ENCODE results near the gene KCNIP3. TPM values are rescaled to one million over a fixed set of nuclear protein-coding genes. Genes with fewer than 3 reads are reported as not detected.

Gene KCNIP3
- total RNA-seq, 2 experiments from 2014 or later = not detected

GRCh38 chr2:95328358-95329125 is 31.4 kb downstream of the KCNIP3 start:
- ChIA-PET POLR2A (no interaction called here), CTCF (interaction anchor here (0.6 kb wide), 1 partner anchor 286 kb away, joined by 3 read pairs; no protein-coding TSS in a partner anchor)
- Mint-ChIP-seq H3K27ac (no peak overlapping the region), H3K4me3 (no peak overlapping the region), H3K9me3 (peaks cover 8% of the 10 kb centered on the region), H3K27me3 (no peaks in the 10 kb centered on the region), H3K36me3 (ENCODE audit: low read depth) (no peaks in the 10 kb centered on the region), H3K4me1 (no peaks in the 10 kb centered on the region)
- DNase-seq = no peak

- ChIA-PET POLR2A (no interaction called here), CTCF (no interaction called here)
- Mint-ChIP-seq H3K27me3 (peaks cover under 1% of the 10 kb centered on the region), H3K36me3 (ENCODE audit: low read depth) (no peaks in the 10 kb centered on the region), H3K27ac (no peak overlapping the region), H3K4me1 (no peaks in the 10 kb centered on the region), H3K9me3 (peaks cover 8% of the 10 kb centered on the region), H3K4me3 (no peak overlapping the region)
- no peak for DNase-seq
Measured at GRCh38 chr2:95329401-95329800, 32.3 kb downstream of the KCNIP3 start.

- Mint-ChIP-seq H3K27me3 (peaks cover 3% of the 10 kb centered on the region), H3K27ac (no peak overlapping the region), H3K36me3 (ENCODE audit: low read depth) (no peaks in the 10 kb centered on the region), H3K4me3 (no peak overlapping the region), H3K9me3 (peaks cover 8% of the 10 kb centered on the region), H3K4me1 (no peaks in the 10 kb centered on the region)
- ChIA-PET CTCF (no interaction called here), POLR2A (no interaction called here)
- no peak for DNase-seq
Measured at GRCh38 chr2:95329891-95330793, 33.0 kb downstream of the KCNIP3 start.

GRCh38 chr2:95330794-95331338 is 33.7 kb downstream of the KCNIP3 start:
- Mint-ChIP-seq H3K27ac (no peak overlapping the region), H3K4me1 (no peaks in the 10 kb centered on the region), H3K36me3 (ENCODE audit: low read depth) (no peaks in the 10 kb centered on the region), H3K27me3 (peaks cover 5% of the 10 kb centered on the region), H3K4me3 (no peak overlapping the region), H3K9me3 (peaks cover 3% of the 10 kb centered on the region)
- DNase-seq = no peak
- POLR2A ChIA-PET = no interaction called here
- CTCF ChIA-PET = no interaction called here

GRCh38 chr2:95331606-95332005 is 34.5 kb downstream of the KCNIP3 start:
- ChIA-PET POLR2A (no interaction called here), CTCF (no interaction called here)
- Mint-ChIP-seq H3K27me3 (peaks cover 8% of the 10 kb centered on the region), H3K9me3 (no peaks in the 10 kb centered on the region), H3K4me1 (no peaks in the 10 kb centered on the region), H3K27ac (no peak overlapping the region), H3K36me3 (ENCODE audit: low read depth) (no peaks in the 10 kb centered on the region), H3K4me3 (no peak overlapping the region)
- DNase-seq = no peak

- ChIA-PET POLR2A (no interaction called here), CTCF (no interaction called here)
- H3K36me3 Mint-ChIP-seq (ENCODE audit: low read depth) = no peaks in the 10 kb centered on the region
- H3K27me3 Mint-ChIP-seq = peaks cover 8% of the 10 kb centered on the region
- no peak for DNase-seq
- H3K4me3 Mint-ChIP-seq = no peak overlapping the region
- H3K9me3 Mint-ChIP-seq = no peaks in the 10 kb centered on the region
- no peaks in the 10 kb centered on the region for H3K4me1 Mint-ChIP-seq
- no peak overlapping the region for H3K27ac Mint-ChIP-seq
Measured at GRCh38 chr2:95332036-95332435, 34.9 kb downstream of the KCNIP3 start.

GRCh38 chr2:95333056-95333455 is 35.9 kb downstream of the KCNIP3 start:
- no peak for DNase-seq
- H3K4me1 Mint-ChIP-seq = no peaks in the 10 kb centered on the region
- H3K9me3 Mint-ChIP-seq = no peaks in the 10 kb centered on the region
- ChIA-PET CTCF (no interaction called here), POLR2A (no interaction called here)
- H3K4me3 Mint-ChIP-seq = no peak overlapping the region
- H3K27ac Mint-ChIP-seq = no peak overlapping the region
- H3K27me3 Mint-ChIP-seq = peaks cover 10% of the 10 kb centered on the region
- no peaks in the 10 kb centered on the region for H3K36me3 Mint-ChIP-seq (ENCODE audit: low read depth)

- Mint-ChIP-seq H3K27me3 (peaks cover 10% of the 10 kb centered on the region), H3K4me3 (no peak overlapping the region), H3K4me1 (no peaks in the 10 kb centered on the region), H3K27ac (no peak overlapping the region), H3K9me3 (no peaks in the 10 kb centered on the region), H3K36me3 (ENCODE audit: low read depth) (no peaks in the 10 kb centered on the region)
- CTCF ChIA-PET = no interaction called here
- POLR2A ChIA-PET = no interaction called here
- no peak for DNase-seq
Measured at GRCh38 chr2:95333888-95334338, 36.8 kb downstream of the KCNIP3 start.

GRCh38 chr2:95334916-95335641 is 37.9 kb downstream of the KCNIP3 start:
- ChIA-PET POLR2A (no interaction called here), CTCF (interaction anchor here (1.5 kb wide), 1 partner anchor 10 kb away, joined by 4 read pairs; no protein-coding TSS in a partner anchor)
- H3K4me3 Mint-ChIP-seq = no peak overlapping the region
- no peak overlapping the region for H3K27ac Mint-ChIP-seq
- no peak for DNase-seq
- H3K36me3 Mint-ChIP-seq (ENCODE audit: low read depth) = no peaks in the 10 kb centered on the region
- H3K27me3 Mint-ChIP-seq = peaks cover 10% of the 10 kb centered on the region
- no peaks in the 10 kb centered on the region for H3K4me1 Mint-ChIP-seq
- H3K9me3 Mint-ChIP-seq = no peaks in the 10 kb centered on the region

- Mint-ChIP-seq H3K36me3 (ENCODE audit: low read depth) (no peaks in the 10 kb centered on the region), H3K4me3 (no peak overlapping the region), H3K27ac (no peak overlapping the region), H3K27me3 (peaks cover 10% of the 10 kb centered on the region), H3K4me1 (no peaks in the 10 kb centered on the region), H3K9me3 (no peaks in the 10 kb centered on the region)
- CTCF ChIA-PET = interaction anchor here (1.5 kb wide), 1 partner anchor 8 kb away, joined by 4 read pairs; no protein-coding TSS in a partner anchor
- no peak for DNase-seq
- POLR2A ChIA-PET = no interaction called here
Measured at GRCh38 chr2:95336406-95336805, 39.3 kb downstream of the KCNIP3 start.

- Mint-ChIP-seq H3K27me3 (peaks cover 16% of the 10 kb centered on the region), H3K36me3 (ENCODE audit: low read depth) (no peaks in the 10 kb centered on the region), H3K9me3 (no peaks in the 10 kb centered on the region), H3K27ac (no peak overlapping the region), H3K4me1 (no peaks in the 10 kb centered on the region), H3K4me3 (no peak overlapping the region)
- POLR2A ChIA-PET = no interaction called here
- DNase-seq = no peak
- CTCF ChIA-PET = interaction anchor here (0.6 kb wide), 1 partner anchor 50 kb away, joined by 3 read pairs; no protein-coding TSS in a partner anchor
Measured at GRCh38 chr2:95337829-95338228, 40.7 kb downstream of the KCNIP3 start.

GRCh38 chr2:95342556-95343320 is 45.6 kb downstream of the KCNIP3 start:
- no peak overlapping the region for H3K4me3 Mint-ChIP-seq
- no peak overlapping the region for H3K27ac Mint-ChIP-seq
- CTCF ChIA-PET = no interaction called here
- peaks cover 7% of the 10 kb centered on the region for H3K4me1 Mint-ChIP-seq
- H3K27me3 Mint-ChIP-seq = peaks cover 39% of the 10 kb centered on the region
- no peaks in the 10 kb centered on the region for H3K36me3 Mint-ChIP-seq (ENCODE audit: low read depth)
- DNase-seq = no peak
- POLR2A ChIA-PET = no interaction called here
- no peaks in the 10 kb centered on the region for H3K9me3 Mint-ChIP-seq

All from activated CD4-positive, alpha-beta memory T cell treated with anti-CD3 and anti-CD28 coated beads, Interleukin-2, amount 10 ng/mL, durations not matched to agents 7 days and 5 days (primary cell).